Osteocyte (in vitro differentiated cells): ENCODE data around the gene ACTL8. TPM values are rescaled to one million over a fixed set of nuclear protein-coding genes. Genes with fewer than 3 reads are reported as not detected.

Source experiments
- DNase-seq: peaks from one replicate; pipeline ENCODE4 v3.0.0; 2021; ENCODE audit warnings: mixed read lengths; ENCODE audit not compliant: unreplicated experiment; ENCODE audit errors: extremely low spot score
- H3K27ac Mint-ChIP-seq: one replicate; pipeline ENCODE4 v1.8.0; 2021; ENCODE audit warnings: mild to moderate bottlenecking, mixed read lengths; ENCODE audit not compliant: unreplicated experiment
- H3K27me3 Mint-ChIP-seq: one replicate; pipeline ENCODE4 v1.8.0; 2021; ENCODE audit warnings: mixed read lengths; ENCODE audit not compliant: unreplicated experiment
- H3K36me3 Mint-ChIP-seq: one replicate; pipeline ENCODE4 v1.8.0; 2021; ENCODE audit warnings: mixed read lengths; ENCODE audit not compliant: unreplicated experiment
- H3K4me1 Mint-ChIP-seq: one replicate; pipeline ENCODE4 v1.8.0; 2021; ENCODE audit warnings: mixed read lengths; ENCODE audit not compliant: unreplicated experiment
- H3K4me3 Mint-ChIP-seq: one replicate; pipeline ENCODE4 v1.8.0; 2021; ENCODE audit warnings: mild to moderate bottlenecking, moderate library complexity, mixed read lengths; ENCODE audit not compliant: unreplicated experiment
- H3K9me3 Mint-ChIP-seq: one replicate; pipeline ENCODE4 v1.8.0; 2021; ENCODE audit warnings: mixed read lengths; ENCODE audit not compliant: unreplicated experiment
- total RNA-seq: library from RNA; stranded (reverse); gene quantifications from 2 replicates; pipeline ENCODE4 v1.2.1, GENCODE V29; 2021
- TF ChIP-seq, protein P1 (sequence below): fragments of 200-600 bp; sonication (generic); IDR thresholded peaks from 2 replicates; pipeline ENCODE4 v1.5.0; 2021; ENCODE audit warnings: antibody characterized with exemption, mild to moderate bottlenecking, moderate library complexity

Gene ACTL8
- total RNA-seq, 1 donor from 2014 or later: not detected

DNA sequence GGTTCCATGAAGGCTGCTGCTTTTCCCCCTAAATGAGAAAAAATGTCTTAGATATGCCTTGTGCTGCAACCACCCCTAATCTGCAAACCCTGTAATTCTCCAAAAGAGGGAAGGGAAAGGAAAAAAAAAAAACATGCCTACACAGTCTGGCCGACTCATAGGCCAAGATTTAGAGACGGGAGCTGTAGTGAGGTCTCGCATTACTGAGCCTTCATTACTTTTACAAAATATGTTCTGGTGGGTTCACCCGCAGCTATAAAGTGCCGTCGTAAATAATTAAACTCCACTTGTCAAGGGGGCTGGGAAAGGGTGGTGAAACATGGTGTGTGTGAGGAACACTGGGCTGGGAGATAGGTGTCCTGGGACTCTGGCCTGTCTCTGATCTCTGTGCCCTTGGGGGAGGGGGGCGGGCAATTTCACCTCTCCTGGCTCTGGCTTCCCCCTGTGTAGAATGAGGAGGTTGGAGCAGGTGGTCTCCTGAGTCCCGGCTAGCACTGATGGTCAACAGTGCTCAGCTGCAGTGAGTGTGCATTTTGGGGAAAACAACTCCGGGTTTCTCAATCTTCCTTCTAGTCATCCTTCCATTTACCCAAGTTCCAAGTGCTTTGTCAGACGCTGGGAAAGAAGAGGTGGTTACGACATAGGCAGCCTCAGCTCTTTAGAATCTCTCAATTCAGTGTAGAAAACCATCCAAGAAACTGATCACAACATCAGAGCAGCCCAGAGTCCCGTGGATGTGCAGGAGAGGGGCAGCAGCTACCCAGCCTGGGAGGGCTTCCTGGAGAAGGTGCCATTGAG is 82.3 kb downstream of the ACTL8 start:
- H3K27me3 Mint-ChIP-seq: peaks cover 3% of the 10 kb centered on the region

DNA sequence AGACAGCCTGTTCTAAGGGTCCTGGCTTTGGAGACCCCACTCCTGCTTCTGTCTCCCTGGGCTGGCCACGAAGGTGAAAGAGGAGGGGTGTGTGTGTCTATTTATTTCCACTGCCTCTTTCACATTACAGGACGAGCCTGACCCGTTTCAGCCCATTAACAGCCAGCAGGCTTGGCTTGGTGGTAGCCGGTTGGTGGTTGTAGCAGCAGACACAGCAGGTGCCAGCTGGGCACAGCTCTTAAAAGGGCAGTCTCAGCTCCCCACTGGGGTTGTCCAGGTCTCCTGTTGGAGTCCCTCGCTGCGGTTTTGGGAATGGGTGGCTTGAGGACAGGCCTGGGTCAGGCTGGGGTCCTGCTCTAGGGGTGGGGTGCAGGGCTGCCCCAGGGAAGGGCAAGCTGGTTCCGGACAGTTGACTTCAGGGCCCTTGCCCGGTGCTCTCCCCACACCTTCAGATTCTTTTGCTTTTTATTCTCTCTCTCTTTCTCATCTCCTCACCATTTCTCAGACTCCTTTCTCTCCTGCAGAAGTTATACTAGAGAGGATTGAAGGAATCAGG is 84.6 kb downstream of the ACTL8 start:
- Mint-ChIP-seq H3K27ac (no peak overlapping the region), H3K36me3 (no peaks in the 10 kb centered on the region), H3K9me3 (no peaks in the 10 kb centered on the region), H3K27me3 (peaks cover 6% of the 10 kb centered on the region), H3K4me3 (no peak overlapping the region), H3K4me1 (no peaks in the 10 kb centered on the region)
- TF ChIP-seq, protein P1, sequence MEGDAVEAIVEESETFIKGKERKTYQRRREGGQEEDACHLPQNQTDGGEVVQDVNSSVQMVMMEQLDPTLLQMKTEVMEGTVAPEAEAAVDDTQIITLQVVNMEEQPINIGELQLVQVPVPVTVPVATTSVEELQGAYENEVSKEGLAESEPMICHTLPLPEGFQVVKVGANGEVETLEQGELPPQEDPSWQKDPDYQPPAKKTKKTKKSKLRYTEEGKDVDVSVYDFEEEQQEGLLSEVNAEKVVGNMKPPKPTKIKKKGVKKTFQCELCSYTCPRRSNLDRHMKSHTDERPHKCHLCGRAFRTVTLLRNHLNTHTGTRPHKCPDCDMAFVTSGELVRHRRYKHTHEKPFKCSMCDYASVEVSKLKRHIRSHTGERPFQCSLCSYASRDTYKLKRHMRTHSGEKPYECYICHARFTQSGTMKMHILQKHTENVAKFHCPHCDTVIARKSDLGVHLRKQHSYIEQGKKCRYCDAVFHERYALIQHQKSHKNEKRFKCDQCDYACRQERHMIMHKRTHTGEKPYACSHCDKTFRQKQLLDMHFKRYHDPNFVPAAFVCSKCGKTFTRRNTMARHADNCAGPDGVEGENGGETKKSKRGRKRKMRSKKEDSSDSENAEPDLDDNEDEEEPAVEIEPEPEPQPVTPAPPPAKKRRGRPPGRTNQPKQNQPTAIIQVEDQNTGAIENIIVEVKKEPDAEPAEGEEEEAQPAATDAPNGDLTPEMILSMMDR: no peak
- no peak for DNase-seq

More for the DNA sequence above, 82.3 kb downstream of the ACTL8 start:
- no peak overlapping the region for H3K27ac Mint-ChIP-seq
- H3K36me3 Mint-ChIP-seq: no peaks in the 10 kb centered on the region
- H3K4me1 Mint-ChIP-seq: no peaks in the 10 kb centered on the region
- DNase-seq: no peak
- no peaks in the 10 kb centered on the region for H3K9me3 Mint-ChIP-seq
- no peak overlapping the region for H3K4me3 Mint-ChIP-seq
- TF ChIP-seq, protein P1: no peak

DNA sequence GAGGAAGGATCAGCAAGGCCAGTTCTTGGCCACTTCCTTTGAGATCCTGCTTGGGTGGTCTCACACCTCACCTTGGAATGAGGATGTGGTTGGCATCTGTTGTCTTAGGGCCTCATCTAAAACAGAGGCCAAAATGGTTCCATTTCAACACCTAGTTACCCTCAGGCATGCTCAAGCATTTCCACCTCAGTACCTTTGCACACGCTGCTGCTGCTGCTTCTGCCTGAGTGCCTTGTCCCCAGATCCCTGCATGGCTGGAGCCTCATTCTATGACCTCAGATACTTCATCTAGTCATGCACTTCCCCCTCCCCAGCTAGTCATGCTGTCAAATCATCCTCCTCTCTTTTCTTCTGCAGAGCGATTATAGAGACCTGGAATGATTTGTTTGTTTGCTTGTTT is 86.8 kb downstream of the ACTL8 start:
- Mint-ChIP-seq H3K27me3 (peaks cover 6% of the 10 kb centered on the region), H3K36me3 (no peaks in the 10 kb centered on the region), H3K4me1 (no peaks in the 10 kb centered on the region), H3K27ac (no peak overlapping the region), H3K9me3 (no peaks in the 10 kb centered on the region), H3K4me3 (no peak overlapping the region)
- TF ChIP-seq, protein P1: no peak
- DNase-seq: no peak

DNA sequence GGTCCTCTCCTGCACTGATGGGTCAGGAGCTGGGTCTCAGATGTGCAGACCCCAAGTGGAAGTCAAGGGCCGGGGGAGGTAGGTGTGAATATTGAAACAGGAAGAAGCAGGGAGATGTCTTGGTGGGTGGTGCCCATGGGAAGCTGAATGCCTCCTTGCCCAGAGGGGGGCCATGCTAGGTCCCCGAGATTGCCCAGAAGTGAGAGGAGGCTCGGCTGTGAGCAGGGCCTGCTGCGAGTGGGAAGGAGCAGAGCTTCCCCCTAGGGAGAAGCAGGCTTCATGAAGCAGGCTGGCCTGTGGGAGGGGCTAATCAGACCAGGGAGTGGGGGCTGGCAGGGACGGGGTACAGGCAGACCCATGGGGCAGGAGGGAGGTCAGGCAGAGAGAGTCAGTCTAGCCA is 87.6 kb downstream of the ACTL8 start:
- H3K27me3 Mint-ChIP-seq: peaks cover 6% of the 10 kb centered on the region
- DNase-seq: no peak
- H3K36me3 Mint-ChIP-seq: no peaks in the 10 kb centered on the region
- no peak overlapping the region for H3K27ac Mint-ChIP-seq
- no peaks in the 10 kb centered on the region for H3K9me3 Mint-ChIP-seq
- H3K4me3 Mint-ChIP-seq: no peak overlapping the region
- TF ChIP-seq, protein P1: no peak
- no peaks in the 10 kb centered on the region for H3K4me1 Mint-ChIP-seq

DNA sequence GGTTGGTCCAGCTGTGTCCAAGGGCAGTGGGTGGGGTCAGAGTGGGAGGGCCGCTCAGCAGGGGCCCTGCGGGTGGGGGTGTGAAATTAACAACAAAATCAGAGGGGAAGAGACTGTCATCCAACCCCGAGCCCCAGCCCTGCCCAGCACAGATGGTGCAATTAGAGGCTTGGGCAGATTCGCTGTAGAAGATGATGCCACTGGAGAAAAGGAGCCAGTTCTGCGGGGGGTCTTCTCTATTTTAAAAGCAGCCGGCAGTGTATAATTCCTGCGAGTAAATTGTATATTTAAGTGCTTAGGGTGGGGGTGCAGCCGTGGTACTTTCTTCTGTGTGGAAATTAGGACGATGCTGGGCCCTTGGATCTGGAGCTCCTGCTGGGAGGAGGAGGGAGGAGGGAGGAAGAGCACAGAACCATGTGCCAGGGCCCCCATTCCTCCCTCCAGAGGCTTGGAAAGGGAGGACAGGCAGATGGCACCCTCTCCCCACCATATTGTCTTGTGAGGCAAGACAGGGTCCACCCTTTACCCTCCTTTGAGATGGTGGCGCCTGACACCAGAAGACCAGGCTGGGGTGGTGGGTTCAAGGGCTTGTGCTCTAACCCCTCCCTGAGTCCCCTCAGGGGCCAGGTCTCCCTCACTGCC is 89.2 kb downstream of the ACTL8 start:
- TF ChIP-seq, protein P1: no peak
- peaks cover 6% of the 10 kb centered on the region for H3K27me3 Mint-ChIP-seq
- no peaks in the 10 kb centered on the region for H3K4me1 Mint-ChIP-seq
- no peak for DNase-seq
- H3K27ac Mint-ChIP-seq: no peak overlapping the region
- no peaks in the 10 kb centered on the region for H3K36me3 Mint-ChIP-seq
- H3K9me3 Mint-ChIP-seq: no peaks in the 10 kb centered on the region
- no peak overlapping the region for H3K4me3 Mint-ChIP-seq
